ENCODE data around the gene PGBD5.

PGBD5 gene

DNA sequence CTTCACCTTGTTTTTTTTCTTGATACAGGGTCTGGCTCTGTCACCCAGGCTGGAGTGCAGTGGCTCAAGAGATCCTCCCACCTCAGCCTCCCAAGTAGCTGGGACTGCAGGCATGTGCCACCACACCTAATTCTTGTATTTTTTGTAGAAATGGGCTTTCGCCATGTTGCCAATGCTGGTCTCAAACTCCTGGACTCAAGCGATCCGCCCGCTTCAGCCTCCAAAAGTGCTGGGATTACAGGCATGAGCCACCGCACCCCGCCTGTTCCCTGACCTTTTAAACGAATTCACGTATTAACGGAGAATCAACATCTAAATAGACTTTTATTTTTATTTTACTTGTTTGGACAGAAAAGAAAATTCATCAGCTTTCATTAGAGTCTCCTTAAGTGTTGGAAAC, 104.8 kb downstream of the PGBD5 start:
- DNase-seq, result no peak

DNA sequence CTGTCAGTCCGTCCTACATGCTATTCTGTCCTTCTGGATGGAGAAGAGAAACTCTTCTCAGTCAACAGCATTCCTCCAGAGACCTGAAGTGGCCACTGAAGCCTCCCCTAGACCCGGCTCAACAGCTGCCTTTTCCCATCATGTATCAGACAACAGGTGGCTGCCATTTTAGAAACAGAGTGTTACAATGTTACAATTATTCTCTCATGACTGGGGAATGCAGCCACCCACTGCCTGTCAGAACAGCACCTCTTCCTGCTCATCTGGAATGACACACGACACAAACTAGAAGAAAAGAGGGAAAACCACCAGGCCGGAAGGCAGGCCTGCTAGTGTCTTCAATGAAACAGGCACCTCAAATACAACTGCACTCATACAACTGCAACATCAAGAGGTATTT, 105.3 kb downstream of the PGBD5 start:
- DNase-seq, result no peak

GRCh38 chr1:230319014-230319747, 107.0 kb downstream of the PGBD5 start:
- DNase-seq, result no peak

GRCh38 chr1:230317823-230318819, 108.0 kb downstream of the PGBD5 start:
- DNase-seq, result no peak

GRCh38 chr1:230316864-230317745, 109.0 kb downstream of the PGBD5 start:
- DNase-seq, result no peak

DNA sequence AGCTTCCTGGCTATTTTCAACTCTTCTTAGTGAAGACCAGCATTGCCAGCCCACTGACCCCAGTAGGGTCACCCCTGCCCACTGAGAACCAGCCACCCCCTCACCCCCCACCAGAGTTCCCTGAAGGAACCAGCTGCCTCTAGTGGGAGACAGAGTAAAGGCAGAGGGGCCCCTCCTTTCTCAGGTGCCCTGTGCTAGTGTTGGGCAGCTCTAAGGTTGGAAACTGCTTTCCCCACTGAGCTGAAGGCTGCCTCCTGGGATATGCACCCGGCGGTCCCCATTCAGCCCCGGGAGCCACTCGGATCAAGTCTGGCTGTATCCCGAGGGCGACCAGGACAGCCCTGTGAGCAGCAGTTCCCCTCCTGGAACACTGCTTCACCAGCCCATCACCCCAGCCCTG, 111.0 kb downstream of the PGBD5 start:
- DNase-seq, result no peak

- DNase-seq, result no peak
Measured at GRCh38 chr1:230314142-230314470, 112.0 kb downstream of the PGBD5 start.

GRCh38 chr1:230313453-230314141, 112.5 kb downstream of the PGBD5 start:
- no peak for DNase-seq

DNA sequence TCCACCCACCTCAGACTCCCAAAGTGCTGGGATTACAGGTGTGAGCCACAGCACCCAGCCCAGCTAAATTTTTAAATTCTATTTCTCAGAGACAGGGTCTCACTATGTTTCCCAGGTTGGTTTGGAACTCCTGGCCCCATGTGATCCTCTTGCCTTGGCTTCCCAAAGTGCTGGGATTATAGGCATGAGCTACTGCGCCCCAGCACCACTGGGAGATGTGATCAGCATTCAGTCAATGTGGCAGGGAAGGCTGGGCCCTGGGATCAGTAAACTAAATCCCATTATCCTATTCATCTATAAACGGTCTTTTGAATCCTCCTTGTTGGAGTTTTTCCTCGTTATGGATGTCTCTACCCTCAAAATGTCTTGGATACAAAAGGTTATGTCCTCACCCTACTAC, 113.5 kb downstream of the PGBD5 start:
- no peak for DNase-seq

DNA sequence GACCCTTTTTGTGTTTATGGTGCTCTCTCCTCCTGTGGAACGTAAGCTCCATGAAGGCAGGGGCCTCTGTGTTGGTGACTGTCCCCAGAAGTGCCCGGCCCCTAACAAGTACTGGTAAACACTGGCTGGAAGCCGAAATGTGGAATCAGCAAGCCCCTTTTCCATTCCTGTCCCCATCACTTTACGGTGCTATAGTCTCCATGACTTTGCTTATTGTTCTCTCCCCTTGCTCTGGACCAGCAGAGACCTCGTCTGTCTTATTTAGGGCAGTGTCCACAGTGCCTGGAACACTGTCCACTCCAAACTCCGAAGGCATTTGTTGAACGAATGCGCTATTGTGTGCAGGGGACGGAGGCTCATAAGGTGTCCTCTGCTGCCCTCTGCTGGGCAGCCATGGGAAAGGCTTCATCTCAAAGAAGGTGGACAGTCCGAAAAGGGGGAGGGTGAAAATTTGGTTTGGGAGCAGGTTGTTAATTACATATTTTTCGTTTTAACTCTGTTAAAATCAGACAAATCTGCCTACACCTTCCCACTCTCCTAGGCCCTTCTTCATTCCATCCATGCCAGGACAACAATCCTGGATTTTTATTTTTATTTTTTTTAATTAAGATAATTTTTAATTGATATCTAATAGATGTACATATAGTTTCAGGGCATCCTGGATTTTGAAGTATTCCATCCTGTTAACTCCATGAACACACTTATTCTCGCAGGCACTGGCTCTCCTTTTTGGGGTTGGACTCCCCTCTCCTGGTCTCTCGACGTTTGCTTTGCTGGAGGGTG, 115.6 kb downstream of the PGBD5 start:
- peak; percentile 64 for DNase-seq

GRCh38 chr1:230309646-230310177, 116.4 kb downstream of the PGBD5 start:
- no peak for DNase-seq

- DNase-seq, result no peak
Measured at GRCh38 chr1:230308821-230309220, 117.3 kb downstream of the PGBD5 start.

DNA sequence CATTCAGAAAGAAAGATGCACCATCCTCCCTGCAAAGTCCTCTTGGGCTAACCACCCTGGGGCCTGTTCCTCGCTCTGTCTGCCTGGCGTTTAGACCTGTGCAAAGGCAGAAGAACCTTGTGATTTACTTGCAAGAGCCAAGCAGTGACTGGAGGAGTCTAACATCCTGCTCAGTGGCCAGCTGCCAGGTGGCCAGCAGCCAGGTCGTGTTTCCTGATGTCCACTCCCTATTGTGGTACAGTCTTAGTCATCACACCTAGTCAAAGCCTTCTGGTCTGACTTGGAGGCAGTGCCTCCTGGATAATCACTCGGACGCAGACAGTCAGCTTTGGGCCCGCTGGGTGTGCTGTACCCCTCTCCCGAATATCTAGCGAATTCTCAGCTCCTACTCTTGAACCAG, 118.1 kb downstream of the PGBD5 start:
- no peak for DNase-seq

GRCh38 chr1:230307213-230307612, 118.9 kb downstream of the PGBD5 start:
- no peak for DNase-seq

DNA sequence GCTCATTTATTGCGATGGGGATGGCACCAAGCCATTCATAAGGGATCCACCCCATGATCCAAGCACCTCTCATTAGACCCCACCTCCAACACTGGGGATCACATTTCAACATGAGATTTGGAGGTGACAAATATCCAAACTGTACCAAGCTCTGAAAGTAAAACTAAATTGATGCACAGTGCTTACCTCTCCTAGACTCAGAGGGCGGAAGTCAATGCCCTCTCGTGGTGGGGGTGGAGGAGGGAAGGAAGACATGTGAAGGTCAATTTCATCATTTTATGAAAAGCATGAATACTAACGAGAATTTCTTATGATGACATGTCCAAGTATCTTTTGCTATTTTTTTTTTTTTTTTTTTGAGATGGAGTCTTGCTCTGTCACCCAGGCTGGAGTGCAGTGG, 120.0 kb downstream of the PGBD5 start:
- DNase-seq, result no peak

GRCh38 chr1:230303822-230304221, 122.3 kb downstream of the PGBD5 start:
- DNase-seq, result peak; percentile 76

DNA sequence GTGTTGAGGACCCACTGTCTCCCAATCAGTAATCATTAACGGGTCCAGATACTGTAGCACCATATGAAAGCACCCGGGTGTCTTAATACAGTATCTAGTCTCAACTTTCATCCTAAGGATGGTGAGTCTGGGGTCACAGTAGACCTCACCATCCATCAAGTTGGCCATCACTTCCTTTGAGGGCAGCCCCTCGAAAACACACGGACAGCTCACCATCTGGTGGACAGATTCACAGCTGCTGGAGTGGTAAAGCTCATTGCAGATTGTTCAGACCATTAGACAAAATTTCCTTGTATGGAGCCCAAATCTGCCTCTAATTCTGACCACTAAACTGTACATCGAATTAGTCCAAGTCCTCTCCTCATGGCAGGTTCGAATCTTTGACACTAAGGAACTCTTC, 123.1 kb downstream of the PGBD5 start:
- no peak for DNase-seq

DNA sequence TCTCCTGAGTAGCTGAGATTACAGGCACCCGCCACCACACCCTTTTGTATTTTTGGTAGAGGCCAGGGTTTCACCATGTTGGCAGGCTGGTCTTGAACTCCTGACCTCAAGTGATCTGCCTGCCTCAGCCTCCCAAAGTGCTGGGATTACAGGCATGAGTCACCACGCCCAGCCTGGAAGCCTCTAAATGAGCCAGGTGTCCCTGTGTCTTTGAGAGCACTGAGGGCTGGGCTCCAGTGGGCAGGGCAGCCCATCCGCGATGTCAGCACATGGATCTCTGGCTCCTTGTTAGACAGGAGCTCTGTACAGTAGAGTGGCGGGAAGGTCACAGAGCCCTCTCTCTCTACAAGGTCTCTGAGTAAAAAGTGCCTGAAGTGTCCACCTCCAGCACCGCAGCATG, 124.3 kb downstream of the PGBD5 start:
- peak; percentile 43 for DNase-seq

DNA sequence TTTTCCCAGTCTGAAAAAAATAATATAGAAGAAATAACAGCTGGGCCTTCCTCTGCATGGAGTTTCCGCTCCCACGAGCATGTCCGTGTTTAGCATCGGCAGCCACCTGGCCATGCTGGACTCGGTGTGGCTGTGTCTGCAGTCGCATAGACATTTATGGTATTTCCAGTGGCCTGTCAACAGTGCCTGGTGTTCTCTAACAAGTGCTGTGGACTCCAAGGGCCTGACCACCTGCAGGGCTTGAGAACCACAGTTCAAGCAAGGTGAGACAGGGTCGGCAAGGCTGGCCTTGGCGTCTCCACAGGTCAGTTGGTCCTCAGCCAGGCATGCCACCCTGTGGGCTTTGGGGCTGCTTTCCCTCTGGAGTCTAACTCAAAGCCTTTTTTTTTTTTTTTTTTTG, 124.8 kb downstream of the PGBD5 start:
- DNase-seq, result no peak

DNA sequence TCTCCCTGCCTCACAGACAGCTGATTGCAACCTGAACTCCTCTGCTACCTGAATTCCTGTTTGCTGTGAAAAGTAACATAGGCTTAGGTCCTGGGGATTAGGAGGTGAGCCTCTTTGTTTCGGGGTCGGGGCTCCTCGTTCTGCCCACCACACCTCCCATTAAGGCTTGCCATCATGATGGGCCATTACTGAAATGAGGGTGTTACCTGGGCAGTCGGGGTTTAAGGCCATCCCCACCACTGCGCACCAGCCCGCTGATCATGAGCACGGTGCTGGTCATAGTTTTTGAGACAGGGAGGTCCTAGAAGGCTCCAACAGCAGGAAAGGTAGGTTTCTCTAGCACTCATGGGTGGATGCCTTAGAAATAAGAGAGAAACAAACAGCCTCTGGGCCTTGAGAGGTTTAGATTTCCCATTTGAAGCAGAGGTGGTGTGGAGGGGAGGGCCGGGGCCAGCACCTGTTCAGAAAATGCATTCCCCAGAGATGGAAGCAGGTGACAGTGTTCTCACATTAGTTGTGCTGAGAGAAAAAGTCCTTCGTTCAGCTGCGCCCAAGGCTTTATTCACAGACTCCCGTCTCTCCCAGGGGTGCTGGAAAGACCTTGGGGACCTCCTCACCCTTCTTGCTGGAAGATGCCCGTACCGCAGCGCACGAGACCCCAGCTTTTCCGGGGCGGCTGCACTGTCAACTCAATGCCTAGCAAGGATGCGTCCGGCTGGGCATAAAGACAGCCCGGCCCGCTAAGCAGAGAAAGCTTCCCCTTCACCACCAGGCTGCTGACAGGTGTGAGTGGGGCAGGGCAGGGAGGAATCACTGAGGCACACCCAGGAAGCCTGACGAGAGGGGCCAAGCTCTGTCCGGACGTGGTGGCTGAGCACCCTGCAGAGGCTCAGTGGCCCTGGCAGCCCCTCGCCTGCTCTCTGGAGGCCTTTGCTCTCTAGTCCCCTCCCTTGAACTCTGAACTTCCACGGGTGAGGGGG, 125.5 kb downstream of the PGBD5 start:
- DNase-seq, result peak; percentile 61

Measured in NCI-H345 (cell line).